ENCODE results near the gene ARF1. TPM values are rescaled to one million over a fixed set of nuclear protein-coding genes. Genes with fewer than 3 reads are reported as not detected.

ARF1 gene
- total and polyA plus RNA-seq, 10 of the 15 experiments (the other 5 are each of a cell fraction or from before 2014, with no cell fraction given) = 48.4 to 508 (median 283) TPM

DNA sequence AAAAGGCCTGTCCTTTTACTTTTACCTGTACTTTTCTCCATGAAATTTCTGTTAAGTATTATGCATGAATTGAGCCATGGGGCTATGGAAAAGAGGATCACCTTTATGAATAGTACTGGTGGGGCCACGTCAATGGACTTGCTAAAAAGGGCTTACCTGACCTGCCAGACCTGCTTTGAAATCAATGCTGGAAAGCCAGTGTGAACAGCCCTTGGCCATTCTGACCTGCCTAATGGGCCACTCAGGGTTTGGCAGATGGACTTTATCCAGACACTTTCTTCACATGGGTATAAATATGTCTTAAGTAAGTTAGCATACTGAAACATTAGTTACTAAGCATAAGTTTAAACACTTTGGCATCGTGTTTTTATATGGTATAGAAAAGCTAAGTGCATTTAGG, 49.3 kb downstream of the ARF1 start (continued):
- TF ChIP-seq, protein P1, sequence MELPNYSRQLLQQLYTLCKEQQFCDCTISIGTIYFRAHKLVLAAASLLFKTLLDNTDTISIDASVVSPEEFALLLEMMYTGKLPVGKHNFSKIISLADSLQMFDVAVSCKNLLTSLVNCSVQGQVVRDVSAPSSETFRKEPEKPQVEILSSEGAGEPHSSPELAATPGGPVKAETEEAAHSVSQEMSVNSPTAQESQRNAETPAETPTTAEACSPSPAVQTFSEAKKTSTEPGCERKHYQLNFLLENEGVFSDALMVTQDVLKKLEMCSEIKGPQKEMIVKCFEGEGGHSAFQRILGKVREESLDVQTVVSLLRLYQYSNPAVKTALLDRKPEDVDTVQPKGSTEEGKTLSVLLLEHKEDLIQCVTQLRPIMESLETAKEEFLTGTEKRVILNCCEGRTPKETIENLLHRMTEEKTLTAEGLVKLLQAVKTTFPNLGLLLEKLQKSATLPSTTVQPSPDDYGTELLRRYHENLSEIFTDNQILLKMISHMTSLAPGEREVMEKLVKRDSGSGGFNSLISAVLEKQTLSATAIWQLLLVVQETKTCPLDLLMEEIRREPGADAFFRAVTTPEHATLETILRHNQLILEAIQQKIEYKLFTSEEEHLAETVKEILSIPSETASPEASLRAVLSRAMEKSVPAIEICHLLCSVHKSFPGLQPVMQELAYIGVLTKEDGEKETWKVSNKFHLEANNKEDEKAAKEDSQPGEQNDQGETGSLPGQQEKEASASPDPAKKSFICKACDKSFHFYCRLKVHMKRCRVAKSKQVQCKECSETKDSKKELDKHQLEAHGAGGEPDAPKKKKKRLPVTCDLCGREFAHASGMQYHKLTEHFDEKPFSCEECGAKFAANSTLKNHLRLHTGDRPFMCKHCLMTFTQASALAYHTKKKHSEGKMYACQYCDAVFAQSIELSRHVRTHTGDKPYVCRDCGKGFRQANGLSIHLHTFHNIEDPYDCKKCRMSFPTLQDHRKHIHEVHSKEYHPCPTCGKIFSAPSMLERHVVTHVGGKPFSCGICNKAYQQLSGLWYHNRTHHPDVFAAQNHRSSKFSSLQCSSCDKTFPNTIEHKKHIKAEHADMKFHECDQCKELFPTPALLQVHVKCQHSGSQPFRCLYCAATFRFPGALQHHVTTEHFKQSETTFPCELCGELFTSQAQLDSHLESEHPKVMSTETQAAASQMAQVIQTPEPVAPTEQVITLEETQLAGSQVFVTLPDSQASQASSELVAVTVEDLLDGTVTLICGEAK (IDR thresholded peaks at IDR 0.05; ENCODE audit: borderline replicate concordance) = no peak

DNA sequence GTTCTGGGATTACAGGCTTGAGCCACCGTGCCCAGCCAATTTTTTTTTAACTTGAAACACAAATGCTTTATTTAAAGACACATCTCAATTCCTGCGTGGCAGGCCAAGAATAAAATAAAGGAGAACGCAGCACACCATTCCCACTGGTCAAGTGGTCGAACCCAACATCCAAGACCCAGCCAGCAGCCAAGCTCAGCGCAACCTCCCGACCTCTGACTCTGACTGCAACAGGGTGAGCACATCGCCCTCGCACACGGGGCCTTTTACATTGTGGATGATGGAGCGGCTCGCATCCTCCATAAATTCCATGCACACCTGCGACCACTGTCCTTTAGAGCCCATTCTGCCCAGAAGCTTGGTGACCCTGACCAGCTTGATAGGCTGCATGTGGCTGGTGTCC, 52.1 kb downstream of the ARF1 start:
- 73% methylated on average over 12 of the region's 12 CpGs for WGBS (ENCODE audit: insufficient coverage, insufficient replicate concordance, low lambda C conversion rate, missing lambda C conversion rate)
- TF ChIP-seq, protein P2, sequence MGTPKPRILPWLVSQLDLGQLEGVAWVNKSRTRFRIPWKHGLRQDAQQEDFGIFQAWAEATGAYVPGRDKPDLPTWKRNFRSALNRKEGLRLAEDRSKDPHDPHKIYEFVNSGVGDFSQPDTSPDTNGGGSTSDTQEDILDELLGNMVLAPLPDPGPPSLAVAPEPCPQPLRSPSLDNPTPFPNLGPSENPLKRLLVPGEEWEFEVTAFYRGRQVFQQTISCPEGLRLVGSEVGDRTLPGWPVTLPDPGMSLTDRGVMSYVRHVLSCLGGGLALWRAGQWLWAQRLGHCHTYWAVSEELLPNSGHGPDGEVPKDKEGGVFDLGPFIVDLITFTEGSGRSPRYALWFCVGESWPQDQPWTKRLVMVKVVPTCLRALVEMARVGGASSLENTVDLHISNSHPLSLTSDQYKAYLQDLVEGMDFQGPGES (IDR thresholded peaks at IDR 0.05) = no peak
- TF ChIP-seq SRF (IDR thresholded peaks at IDR 0.05; ENCODE audit: low read depth in 2 of 2, low read length in 2 of 2) = 0 out of 4 replicates have a peak, but pooled peaks of 1 of the 2 experiments have one; percentile 6
- in situ Hi-C loops (cut with MboI) = no loop called here
- Histone ChIP-seq H3K4me1 (ENCODE audit: control insufficient read depth, insufficient read depth, low read length) (peaks cover 5% of the 10 kb centered on the region), H3K79me2 (ENCODE audit: control insufficient read depth, insufficient read depth, low read length) (no peaks in the 10 kb centered on the region; the same call in 1 of the 2 replicates), H3K9ac (ENCODE audit: control insufficient read depth, insufficient read depth, low read length) (no peak overlapping the region), H4K20me1 (ENCODE audit: control insufficient read depth, insufficient read depth) (no peaks in the 10 kb centered on the region), H3K4me3 (no peak overlapping the region), H3K27me3 (replicated peaks in 1 of 2; ENCODE audit: control insufficient read depth in 2 of 2, insufficient read depth in 2 of 2, low read length in 1 of 2) (no peaks in the 10 kb centered on the region; a peak in 2 of 4 replicates), H3K4me2 (ENCODE audit: control insufficient read depth, insufficient read depth) (no peak overlapping the region), H3K9me3 (replicated peaks; ENCODE audit: control insufficient read depth, insufficient read depth, low read length) (no peaks in the 10 kb centered on the region), H3K27ac (ENCODE audit: control insufficient read depth, insufficient read depth) (no peak overlapping the region), H2AFZ (ENCODE audit: control insufficient read depth, low read depth, low read length) (no peak overlapping the region), H3K36me3 (ENCODE audit: control insufficient read depth in 2 of 2, insufficient read depth in 2 of 2, low read length in 1 of 2) (no peaks in the 10 kb centered on the region)
- ATAC-seq = no peak
- BruUV-seq (replicated peaks) = no TSS peak
- DNase-seq (ENCODE audit: low read depth, low spot score) = no peak
- CTCF ChIA-PET = interaction anchor here (1.4 kb wide), 1 partner anchor 9 kb away, joined by 4 read pairs; no protein-coding TSS in a partner anchor
- intact Hi-C loops (cut with micrococcal nuclease; ENCODE audit: unreplicated experiment) = loop anchor here (5.0 kb wide), 2 partner anchors 323 to 368 kb away; a partner anchor contains a TSS
- no peak for FAIRE-seq
- POLR2A ChIA-PET = no interaction called here
- SMC1A ChIA-PET (ENCODE audit: uncharacterized antibody, unreplicated experiment) = interaction anchor here (1.4 kb wide), 1 partner anchor 43 kb away, joined by 3 read pairs; no protein-coding TSS in a partner anchor
- RAD21 ChIA-PET (ENCODE audit: unreplicated experiment) = interaction anchor here (0.8 kb wide), 1 partner anchor 115 kb away, joined by 3 read pairs; no protein-coding TSS in a partner anchor

Data from GM12878 (cell line).